SIG-M5 (cell line): ENCODE measurements around the gene SRPK3.
"Not testable (repeated sequence)": the region's sequence is repeated elsewhere in the genome, so short reads cannot be mapped to it uniquely, and the experiment has no call there.

ENCODE experiments used
- DNase-seq: peaks from one replicate; lab custom pipeline; 2025; lab: John Stamatoyannopoulos, UW

Gene SRPK3

DNA sequence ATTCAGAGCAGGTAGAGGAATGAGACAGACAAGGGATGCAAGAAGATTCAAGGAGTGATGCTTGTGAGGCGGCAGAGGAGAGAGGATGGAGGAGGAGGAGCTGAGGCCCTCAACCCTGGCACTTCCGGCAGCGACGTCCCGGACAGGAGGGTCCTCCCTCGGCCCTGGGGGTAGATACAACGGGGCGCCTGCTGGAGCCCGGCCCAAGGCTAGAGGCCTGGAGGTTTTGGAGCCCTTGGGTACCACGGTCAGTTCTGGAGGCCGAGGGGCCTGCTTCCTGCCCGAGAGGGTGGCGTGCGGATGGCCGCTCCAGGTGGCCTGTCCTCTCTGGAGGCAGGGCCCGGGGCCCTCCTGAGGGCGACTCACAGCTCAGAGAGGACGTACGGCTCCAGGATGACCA lies 27.1 kb downstream of the SRPK3 start:
- DNase-seq: no peak

DNA sequence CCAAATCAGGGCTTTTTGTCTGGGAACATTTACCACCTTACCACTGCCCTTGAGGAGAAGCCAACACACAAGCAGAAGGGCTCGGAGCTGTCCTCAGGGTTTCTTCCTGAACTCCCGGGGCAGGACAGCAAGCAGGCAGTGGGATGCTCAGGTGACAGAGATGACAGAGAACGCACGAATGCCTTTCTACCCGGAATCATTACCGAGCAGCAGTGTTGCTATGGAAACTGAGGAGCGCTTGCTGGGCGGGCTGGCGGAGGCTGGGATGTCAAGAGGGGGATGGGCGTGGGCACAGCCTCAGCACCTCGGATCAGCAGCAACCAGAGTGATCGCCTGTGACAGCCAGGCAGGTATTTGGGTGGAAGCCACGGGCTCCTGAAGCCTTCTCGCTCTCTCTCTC lies 31.4 kb downstream of the SRPK3 start:
- no peak for DNase-seq

DNA sequence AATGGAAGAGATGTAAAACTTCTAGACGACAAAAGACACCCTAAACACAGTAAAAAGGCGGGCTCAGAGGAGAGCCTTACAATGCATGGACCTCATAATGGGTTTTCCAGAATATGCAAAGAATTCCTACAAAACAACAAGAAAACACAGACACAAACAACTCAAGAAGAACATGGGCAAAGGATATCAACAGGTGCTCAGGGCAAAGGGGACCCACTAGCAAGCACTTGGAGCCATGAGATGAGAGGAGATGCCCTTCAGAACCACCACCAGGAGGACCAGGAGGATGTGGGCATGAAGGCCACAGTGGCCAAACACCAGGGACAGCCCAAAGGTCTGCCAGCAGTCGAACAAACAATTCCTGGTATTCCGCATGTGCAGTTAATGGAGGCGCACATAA lies 32.3 kb downstream of the SRPK3 start:
- no peak for DNase-seq

DNA sequence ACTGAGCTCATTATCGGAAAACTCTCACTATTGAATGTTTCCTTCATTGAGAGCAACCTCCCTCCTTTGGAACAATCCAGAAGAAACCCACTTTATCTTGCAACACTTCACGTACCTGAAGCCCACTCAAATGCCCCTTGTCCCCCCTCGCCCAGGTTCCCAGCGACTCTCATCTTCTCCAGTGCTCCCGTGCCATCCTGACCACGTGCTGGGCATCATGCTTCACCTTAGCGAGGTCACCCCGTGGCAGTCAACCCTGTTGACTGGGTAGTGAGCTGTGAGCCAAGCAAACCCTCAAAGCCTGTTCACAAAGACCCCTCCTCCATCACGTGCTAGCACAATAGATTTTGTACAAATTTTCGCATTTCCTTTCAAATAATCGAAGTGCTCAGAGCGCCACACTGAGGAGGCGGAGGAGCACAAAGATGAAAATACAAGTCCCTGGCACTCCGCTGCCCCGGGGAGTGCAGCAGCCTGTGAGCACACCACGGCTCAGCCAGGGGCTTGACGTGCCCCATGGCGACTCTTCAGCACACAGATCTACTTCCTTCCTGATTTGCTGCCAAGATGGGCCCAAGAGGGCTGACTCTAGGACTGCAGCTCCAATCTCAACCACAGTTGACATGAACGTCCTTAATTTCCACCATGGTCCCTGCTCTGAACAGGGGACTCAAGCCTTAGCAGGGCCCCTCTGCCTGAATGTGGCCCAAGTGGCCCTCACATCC lies 33.9 kb downstream of the SRPK3 start:
- no peak for DNase-seq

DNA sequence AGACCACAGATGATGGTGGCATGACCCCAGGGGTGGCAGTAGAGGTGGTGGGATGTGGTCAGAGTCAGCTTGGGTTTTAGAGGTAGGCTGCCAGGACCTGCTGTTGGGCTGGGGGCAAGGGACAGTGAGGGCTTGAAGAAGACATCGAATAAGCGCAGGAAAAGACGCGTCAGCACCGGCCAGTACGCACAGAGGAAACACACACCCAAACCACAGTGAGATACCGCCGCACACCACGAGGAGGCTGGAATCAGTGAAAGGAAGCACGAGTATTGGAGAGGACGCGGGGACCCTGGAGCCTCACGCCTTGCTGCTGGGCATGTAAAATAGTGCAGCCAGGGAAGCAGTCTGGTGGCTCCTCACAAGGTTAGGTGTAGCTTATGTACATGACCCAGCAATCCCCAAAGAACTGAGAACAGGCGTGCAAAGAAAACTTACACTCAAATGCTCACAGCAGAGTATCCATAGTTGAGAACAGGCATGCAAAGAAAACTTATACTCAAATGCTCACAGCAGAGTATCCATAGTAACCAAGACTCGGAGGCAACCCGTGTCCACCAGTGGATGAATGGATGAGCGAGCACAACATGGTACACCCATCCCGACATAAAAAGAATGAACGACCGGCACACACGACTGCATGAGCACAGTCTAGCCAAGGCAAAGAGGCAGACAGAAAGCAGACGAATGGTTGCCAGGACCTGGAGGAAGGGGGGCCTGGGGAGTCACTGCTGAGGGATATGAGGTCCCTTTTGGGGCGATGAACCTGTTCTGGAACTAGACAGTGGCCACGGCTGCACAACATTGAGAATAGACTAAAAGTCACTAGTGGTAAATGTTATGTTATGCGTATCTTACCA lies 36.2 kb downstream of the SRPK3 start:
- no peak for DNase-seq

DNA sequence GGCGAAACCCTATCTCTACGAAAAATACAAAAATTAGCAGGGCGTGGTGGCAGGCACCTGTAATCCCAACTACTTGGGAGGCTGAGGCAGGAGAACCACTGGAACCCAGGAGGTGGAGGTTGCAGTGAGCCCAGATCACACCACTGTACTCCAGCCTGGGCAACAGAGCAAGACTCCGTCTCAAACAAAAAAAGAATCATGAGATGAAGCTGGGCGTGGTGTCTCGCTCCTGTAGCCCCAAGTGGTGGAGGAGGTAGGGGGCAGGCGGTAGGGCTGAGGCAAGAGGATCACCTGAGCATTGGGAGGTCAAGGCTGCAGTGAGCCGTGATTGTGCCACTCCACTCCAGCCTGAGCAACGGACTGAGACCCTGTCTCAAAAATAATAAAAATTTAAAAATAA lies 37.2 kb downstream of the SRPK3 start:
- not testable (repeated sequence) for DNase-seq

DNA sequence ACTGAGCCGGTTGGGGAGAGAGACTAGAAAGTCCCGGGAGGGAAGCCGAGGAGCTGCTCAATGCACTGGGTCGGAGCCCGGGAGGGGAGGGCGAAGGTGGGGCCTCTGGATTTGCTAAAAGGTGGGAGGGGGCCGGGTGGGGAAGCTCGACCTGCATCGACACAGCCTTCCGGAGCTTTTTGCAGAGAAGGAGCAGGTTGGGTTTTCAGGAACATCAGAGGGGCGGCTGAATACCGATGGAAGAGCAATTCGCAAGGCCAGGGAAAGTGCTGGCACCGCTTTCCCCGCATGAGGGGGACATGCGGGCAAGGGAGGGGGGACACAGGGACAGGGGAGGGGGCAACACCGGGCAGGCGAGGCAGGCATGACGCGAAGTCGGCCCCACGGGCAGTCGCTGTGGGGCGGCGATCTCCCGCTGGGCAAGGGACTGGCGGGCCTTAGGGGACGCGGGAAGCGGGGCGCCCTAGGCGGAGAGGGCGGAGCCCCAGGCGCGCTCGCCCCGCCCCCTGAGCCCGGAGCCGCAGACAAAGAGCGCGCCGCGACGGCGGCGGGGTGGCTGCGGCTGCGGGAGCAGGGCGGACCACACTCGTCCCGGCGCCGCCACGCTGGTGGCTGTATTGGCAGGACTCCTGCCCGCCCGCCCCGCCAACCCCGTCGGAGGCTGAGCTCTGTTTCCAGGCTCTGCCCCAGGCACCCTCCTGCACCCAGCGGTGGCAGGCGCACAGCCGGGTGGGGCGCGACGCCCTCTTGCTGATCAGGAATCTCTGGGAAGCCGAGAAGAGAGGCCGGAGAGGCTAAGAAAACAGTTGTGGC lies 37.9 kb downstream of the SRPK3 start:
- DNase-seq: no peak

DNA sequence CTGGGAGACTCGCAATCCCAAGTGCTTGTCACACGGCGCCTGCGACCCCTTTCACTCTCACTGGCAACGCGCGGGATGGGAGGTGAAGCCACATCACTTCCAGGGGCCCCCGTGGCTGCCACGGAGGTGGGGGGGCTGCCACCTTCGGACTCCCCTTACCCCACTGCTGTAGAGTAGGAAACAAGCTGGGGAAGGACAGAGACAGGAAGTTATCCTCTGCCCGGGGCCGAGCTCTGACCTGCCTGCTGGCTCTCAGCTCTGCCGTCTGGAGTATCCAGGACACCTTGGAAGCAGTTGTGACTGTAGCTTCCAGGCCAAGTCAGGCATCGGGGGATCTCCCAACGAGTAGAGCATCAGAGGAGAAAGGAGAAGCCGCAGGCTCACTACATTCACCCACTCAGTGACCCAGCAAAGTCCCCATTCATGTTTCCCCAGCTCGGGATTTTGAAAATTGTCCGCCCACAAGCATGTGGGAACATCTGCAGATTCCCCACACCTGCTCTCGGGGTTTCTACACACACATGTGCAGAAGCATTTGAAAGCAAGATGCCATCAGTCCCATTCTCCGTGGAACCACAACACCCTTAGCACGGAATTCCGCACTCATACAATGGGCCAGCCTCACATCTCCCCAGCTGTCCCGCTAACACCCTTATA lies 38.7 kb downstream of the SRPK3 start:
- no peak for DNase-seq

DNA sequence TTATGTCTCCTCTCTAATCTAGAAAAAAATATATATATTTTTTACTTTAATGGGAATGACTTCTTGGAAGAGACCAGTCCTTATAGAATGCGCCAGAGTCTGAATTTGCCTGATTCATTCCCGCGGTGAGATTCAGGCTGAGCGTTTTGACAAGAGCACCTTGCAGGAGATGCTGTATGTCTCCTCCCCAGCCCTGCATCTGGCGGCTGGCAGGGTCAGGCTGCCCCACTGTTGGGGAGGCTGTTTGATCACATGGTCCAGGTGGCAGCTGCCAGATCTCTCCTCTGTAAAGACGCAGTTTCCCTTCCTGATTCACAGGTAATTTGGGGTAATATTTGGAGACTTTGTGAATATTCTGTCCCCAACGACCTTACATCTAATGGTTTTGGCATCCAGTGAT lies 39.8 kb downstream of the SRPK3 start:
- no peak for DNase-seq

DNA sequence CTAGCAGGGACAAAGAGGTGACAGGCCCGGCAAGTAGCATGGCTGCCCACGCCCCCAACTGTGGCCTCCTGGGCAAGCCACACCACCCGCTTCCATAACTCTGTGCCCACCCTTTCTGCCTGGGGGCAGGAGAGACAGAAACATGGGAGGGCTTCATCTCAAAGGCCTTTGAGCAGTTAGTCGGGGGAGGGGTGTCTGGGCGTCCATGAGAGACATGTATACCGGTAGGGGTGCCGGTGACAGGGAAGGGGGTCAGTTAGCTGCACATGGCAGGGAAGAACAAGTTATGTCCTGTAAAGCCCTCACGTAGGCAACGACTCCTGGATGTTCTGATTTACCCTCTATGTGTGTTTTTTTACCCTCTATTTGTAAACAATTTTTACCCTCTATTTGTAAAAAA lies 40.2 kb downstream of the SRPK3 start:
- DNase-seq: no peak

DNA sequence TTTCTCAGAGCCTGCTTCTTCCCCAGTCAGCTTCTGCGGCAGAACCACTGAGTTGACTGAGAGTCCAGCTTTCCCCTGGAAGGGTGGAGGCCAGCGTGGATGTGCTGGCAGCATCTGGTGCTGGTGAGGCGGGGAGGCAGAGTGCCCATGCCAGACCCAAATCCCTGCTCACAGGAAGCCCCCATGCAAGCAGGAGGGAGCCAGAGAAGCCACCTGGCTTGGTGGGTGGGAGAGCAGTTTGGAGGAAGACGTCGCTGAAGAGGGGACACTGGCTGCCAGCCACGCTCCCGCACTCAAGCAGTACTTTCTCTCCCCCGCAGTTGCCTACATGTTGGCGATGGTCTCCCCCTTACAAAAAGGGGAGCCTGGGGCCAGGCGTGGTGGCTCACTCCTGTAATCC lies 43.5 kb downstream of the SRPK3 start:
- no peak for DNase-seq

DNA sequence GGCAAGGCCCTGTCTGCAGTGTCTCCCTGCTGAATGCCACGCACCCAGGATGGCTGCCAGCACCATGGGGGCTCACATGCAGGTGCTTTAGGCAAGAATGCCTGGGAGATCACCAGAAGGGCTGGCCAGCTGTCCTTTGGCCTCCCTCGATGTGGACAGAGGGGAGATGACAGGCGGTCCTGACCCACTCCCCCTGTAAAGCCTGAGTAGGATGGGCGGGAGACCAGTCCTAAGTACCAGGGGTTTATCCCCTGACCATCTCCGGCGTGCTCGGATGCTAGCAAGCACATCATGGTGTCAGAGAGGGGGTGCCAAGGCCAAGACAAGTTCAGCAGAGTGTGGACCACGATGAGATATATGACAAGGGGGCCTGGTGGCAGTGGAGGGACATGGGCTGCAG lies 44.2 kb downstream of the SRPK3 start:
- DNase-seq: no peak

DNA sequence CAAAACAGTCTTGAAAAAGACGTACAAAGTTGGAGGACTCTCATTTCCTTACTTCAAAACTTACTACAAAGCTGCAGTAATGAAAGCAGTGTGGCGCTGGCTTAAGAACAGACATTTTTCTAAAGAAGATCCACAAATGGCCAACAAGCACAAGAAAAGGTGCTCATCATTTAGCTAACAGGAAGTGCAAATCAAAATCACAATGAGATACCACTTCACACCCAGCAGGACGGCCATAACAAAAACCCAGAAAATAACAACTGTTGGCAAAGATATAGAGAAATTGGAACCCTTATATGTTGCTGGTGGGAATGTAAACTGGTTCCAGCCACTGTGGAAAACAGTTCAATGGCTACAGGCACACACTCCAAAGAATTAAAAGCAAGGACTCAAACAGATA lies 46.2 kb downstream of the SRPK3 start:
- DNase-seq: no peak

DNA sequence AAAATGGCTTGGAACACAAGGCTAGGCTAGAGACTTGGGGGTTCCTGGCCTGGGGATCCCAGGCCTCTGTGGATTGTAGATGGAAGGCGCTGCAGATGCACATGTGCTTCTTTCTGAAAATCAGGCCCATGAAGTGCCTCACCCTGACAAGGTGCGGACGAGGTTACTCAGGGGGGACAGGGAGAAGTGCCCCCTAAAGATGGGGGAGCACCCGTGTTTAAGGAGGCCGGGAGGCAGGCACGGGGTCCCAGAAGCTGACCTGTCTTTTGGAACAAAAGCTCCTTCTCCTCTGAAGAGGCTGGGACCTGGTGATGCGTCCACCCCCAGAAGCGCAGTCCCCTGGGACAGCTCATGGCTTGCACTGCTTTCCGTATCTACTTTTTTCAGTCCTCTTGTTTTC lies 47.1 kb downstream of the SRPK3 start:
- DNase-seq: no peak

DNA sequence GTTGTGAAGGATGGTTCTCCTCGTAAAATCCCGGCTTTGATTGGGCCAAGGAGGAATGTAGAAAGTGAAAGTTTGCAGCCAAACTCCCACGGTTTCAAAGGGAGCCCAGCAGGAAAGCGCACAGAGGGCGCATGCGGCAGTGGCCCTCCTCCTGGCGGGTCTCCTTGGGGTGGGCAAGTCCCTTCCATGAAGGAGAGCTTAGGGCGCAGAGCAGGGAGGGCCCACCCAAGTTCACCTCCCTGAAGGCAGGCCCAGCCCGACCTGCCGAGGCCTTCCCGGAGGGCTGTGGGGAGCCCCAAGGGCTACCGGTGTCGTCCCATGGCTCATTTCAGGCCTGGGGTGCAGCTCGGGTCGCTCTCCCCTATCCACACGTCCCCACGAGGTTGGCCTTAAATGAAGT lies 47.5 kb downstream of the SRPK3 start:
- DNase-seq: no peak

DNA sequence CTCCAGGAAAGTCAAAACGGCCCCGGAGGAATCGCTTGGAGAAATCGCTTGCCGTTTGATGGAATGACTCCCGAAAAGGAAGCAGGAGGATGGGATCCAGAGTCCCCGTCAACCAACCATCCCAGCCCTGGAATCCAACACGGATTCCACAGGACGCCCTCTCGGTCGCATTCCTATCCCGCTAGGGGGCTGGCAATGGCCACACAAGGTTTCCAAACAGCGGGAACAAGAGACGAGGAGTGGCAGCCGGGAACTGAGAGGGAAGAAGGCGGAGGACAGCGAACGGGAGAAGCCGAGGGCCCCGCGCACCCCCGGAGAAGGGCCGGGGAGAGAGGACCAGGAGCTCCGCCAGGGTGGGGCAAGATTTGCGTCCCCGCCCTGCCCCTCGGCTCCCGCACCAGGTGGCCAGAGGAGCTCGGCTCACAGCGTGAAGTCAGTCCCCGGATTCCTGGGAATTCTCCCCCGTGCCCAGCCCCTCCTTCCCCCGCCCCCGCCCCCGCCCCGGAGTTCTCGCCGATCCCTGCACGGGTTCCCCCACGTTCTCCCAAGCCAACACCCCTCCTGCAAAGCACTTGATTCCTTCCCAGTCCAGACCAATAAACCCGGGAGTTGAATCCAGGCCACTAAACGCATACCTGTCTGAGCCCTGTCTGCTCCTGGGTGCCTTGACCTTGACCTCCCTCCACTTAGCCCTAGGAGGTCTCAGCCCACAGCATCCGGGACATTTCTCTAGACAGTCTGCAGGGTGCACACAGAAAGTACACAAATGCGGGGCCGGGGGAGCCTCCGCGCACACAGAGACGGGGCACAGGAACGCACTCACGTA lies 48.1 kb downstream of the SRPK3 start:
- DNase-seq: no peak

DNA sequence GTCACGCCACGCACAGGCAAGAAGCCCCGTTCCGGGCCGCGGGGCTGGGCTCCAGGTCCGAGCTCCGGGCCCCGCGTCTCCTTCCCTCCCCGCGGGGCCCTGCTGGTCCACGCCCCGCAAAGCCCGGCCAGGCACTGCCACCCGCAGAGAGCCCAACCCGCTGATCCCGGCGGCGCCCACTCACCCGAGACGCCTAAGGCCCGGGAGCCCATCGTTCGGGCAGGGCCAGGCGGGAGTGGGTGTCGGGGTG lies 48.6 kb downstream of the SRPK3 start:
- DNase-seq: no peak

DNA sequence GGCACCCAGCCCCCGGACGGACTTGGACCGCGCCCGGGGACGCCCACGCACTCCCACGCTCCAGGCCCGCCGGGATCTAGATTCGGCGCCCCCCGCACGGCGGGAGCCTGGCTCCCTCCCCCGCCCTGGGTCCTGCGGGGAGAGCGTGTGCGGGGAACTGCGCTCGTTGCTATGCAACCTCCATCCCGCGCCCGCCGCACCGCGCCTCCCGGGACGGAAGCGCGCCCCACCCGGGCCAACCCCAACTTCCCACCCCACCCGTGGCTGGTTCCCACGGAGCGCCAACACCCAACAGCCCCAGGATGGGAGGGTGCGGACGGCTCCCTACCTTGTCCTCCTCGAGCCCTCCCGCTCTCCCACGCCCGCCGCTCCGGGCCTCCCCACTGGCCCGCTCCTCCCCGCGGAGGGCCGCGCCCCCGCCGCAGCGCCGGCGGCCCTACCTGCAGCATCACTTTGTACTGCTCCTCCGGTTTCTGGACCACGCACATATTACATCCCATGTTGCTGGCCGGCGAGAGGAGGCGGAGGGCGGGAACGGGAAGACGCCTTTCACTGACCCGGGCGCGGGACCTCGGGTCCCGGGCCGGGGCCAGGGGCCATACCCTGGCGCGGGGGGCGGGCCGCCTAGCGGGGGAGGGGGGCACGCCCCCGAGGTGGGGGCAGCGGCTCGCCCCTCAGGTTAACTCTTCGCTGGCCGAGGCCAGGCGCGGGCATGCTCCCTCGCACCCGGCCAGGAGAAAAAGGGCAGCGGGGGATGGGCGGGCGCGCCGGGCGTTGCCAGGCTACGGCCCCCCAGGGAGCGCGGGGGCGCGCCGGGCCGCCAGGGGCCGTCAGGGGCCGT lies 49.2 kb downstream of the SRPK3 start, which contains the start of gene PDZD4:
TSS of gene PDZD4 (minus strand) at position 746 of the 841 bp plus-strand sequence. CDS start at position 500, 246 bp downstream.
- DNase-seq: no peak

DNA sequence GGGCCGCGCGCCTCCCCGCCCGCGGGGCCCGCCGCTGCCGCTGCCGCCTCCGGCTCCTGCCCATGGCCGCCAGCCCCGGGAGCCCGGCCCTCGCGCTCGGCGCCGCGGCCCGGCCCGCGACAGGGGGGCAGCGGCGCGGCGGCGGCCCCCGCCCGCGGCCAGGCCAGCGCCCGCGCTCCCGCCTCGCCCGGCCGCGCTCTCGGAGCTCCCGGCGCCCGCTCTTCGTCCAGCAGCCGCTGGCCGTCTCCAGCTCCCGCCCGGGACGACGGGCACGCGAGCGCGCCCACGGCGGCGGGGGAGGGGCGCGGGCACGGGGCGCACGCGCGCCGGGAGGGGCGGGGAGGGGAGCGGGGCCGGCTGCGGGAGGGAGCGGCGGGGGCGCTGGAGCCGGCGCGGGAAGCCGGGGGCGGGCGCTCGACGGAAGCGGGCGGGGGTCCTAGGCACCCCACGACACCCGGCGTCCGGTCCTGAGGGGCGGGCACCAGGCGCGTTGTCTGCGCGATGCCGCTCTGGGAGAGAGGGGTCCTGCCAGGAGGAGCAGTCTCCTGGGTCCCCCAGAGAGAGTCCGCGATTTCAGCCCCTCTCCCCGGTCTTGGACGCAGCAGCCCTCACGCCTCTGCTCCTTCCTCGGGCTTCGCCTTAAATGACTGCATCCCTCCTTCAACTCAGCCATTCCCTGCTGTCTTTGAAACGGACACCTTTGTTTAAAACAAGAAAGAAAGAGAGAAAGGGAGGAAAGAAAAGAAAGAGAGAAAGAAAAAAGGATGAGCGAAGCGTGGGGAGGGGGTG lies 50.0 kb downstream of the SRPK3 start:
- no peak for DNase-seq
